GM13976 (cell line): ENCODE results near the gene TCF4.

ENCODE experiments used
- DNase-seq: peaks from one replicate; pipeline ENCODE4 v3.0.0; 2012; ENCODE audit warnings: low spot score
- CTCF ChIP-seq: IDR thresholded peaks from 2 replicates; pipeline ENCODE4 v1.5.1; 2012; ENCODE audit warnings: borderline replicate concordance, mild to moderate bottlenecking; ENCODE audit not compliant: insufficient read depth; ENCODE audit errors: extremely low read depth, missing control alignments, control extremely low read depth
- in situ Hi-C: fragments of 300-500 bp; cut with MboI; formaldehyde crosslinking; loops from one replicate; pipeline ENCODE4 v1.12.0; 2022; ENCODE audit warnings: low sequenced_read_pairs, mixed read lengths, inconsistent platforms; ENCODE audit not compliant: unreplicated experiment

The TCF4 gene

GRCh38 chr18:55317324-55317723, 270.7 kb downstream of the TCF4 start:
- no peak for TF ChIP-seq CTCF
- in situ Hi-C loops, result no loop called here
- DNase-seq, result no peak

GRCh38 chr18:55316486-55317184, 271.4 kb downstream of the TCF4 start:
- in situ Hi-C loops, result no loop called here
- DNase-seq, result no peak
- no peak for TF ChIP-seq CTCF

- in situ Hi-C loops, result no loop called here
- TF ChIP-seq CTCF, result no peak
- DNase-seq, result no peak
These were observed 273.3 kb downstream of the TCF4 start for GRCh38 chr18:55314615-55315237.

GRCh38 chr18:55314031-55314430, 274.0 kb downstream of the TCF4 start:
- no peak for TF ChIP-seq CTCF
- in situ Hi-C loops, result no loop called here
- no peak for DNase-seq

- DNase-seq, result no peak
- no peak for TF ChIP-seq CTCF
- in situ Hi-C loops, result no loop called here
These were observed 277.1 kb downstream of the TCF4 start for GRCh38 chr18:55310863-55311262.

- TF ChIP-seq CTCF, result no peak
- no peak for DNase-seq
- in situ Hi-C loops, result no loop called here
These were observed 277.8 kb downstream of the TCF4 start for GRCh38 chr18:55310044-55310676.
